ENCODE results near the gene SULT2A1.
"Not testable (repeated sequence)": the region's sequence is repeated elsewhere in the genome, so short reads cannot be mapped to it uniquely, and the experiment has no call there.

The SULT2A1 gene

GRCh38 chr19:47860602-47861297 lies 25.4 kb downstream of the SULT2A1 start:
- no peak for DNase-seq (ENCODE audit: low read depth)
- no peak for TF ChIP-seq CTCF (IDR thresholded peaks at IDR 0.05; ENCODE audit: control insufficient read depth, insufficient read depth, low read depth, low read length, missing control alignments)
- no peak overlapping the region for H3K4me3 ChIP-seq (ENCODE audit: control insufficient read depth, low read depth, low read length)

DNA sequence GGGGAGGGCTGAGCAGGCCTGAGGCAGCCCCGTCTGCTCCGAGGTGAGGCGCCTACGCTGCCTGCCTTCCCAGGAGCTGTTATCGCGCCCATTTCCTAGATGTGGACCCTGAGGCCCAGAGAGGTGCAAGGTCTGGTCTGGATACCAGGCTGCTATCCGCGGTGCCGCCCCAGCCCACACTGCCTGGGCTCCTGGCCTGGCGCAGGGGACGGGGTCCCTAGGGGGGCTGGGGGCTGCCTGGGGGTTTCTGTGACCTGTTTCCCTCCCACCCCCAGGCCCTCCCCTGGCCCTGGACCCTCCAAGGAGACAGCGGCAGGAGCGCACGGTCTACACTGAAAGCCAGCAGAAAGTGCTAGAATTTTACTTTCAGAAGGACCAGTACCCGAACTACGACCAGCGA lies 26.3 kb downstream of the SULT2A1 start:
- H3K4me3 ChIP-seq (ENCODE audit: control insufficient read depth, low read depth, low read length); DNase-seq (ENCODE audit: low read depth): not testable (repeated sequence)

DNA sequence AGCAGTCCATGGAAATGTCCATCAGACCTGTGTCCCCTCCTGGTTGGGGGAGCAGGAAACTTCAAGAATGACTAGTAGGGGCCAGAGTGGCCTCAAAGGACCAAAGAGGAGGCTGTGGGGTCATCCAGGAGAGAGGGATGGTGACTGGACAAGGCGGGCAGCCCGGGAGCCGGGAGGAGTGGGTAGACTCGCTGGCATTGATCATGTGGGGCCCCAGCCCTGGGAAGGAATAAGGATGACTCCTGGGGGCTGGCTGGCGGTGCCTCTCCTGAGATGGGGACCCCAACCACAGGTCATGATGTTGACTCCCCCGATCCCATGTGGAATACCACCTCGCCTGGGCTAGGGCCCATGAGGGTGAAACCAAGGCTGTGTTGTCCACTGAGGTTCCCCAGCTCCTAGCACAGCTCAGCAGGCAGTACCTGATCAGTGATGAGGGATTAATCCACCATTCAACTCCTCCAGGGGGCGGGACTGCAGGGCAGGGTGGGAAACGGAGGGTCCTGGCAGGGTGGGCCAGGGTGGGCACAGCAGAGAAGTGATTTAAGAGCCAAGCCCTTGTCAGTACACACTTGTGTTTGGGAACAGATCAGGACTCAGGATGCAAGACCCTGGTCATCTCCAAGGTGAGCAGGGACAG lies 27.3 kb downstream of the SULT2A1 start, which contains the start of gene TPRX2:
Gene TPRX2 (plus strand): TSS at position 590 of the 640 bp plus-strand sequence. CDS start 12 bp downstream, at position 602.
- DNase-seq (ENCODE audit: low read depth); H3K4me3 ChIP-seq (ENCODE audit: control insufficient read depth, low read depth, low read length): not testable (repeated sequence)

- DNase-seq (ENCODE audit: low read depth); H3K4me3 ChIP-seq (ENCODE audit: control insufficient read depth, low read depth, low read length): not testable (repeated sequence)
Measured at GRCh38 chr19:47858231-47858630, 27.9 kb downstream of the SULT2A1 start.

DNA sequence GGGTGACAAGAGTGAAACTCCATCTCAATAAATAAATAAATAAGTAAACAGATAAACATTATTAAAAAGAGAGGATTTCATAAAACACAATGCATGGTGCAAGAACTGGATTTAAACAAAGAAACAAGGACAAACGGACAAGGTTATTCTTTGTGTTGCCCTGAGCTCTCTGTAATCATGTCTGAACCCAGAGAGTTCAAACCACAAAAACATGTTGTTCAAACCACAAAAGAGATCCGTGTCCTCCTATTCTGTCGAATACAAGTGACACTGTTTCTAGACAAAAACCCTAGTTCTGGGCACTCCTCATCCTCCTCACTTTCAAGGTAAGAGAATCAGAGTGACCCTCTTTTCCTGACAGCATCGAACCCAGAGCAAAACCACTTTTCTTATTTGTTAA lies 31.7 kb downstream of the SULT2A1 start:
- no peak for DNase-seq (ENCODE audit: low read depth)
- no peak for TF ChIP-seq CTCF (IDR thresholded peaks at IDR 0.05; ENCODE audit: control insufficient read depth, insufficient read depth, low read depth, low read length, missing control alignments)
- H3K4me3 ChIP-seq (ENCODE audit: control insufficient read depth, low read depth, low read length), result no peak overlapping the region

- DNase-seq (ENCODE audit: low read depth), result no peak
- no peak for TF ChIP-seq CTCF (IDR thresholded peaks at IDR 0.05; ENCODE audit: control insufficient read depth, insufficient read depth, low read depth, low read length, missing control alignments)
- H3K4me3 ChIP-seq (ENCODE audit: control insufficient read depth, low read depth, low read length), result no peak overlapping the region
Measured at GRCh38 chr19:47853003-47853402, 33.1 kb downstream of the SULT2A1 start.

GRCh38 chr19:47848823-47849473 lies 37.2 kb downstream of the SULT2A1 start:
- TF ChIP-seq CTCF (IDR thresholded peaks at IDR 0.05; ENCODE audit: control insufficient read depth, insufficient read depth, low read depth, low read length, missing control alignments), result peak; percentile 26
- DNase-seq (ENCODE audit: low read depth), result no peak
- no peak overlapping the region for H3K4me3 ChIP-seq (ENCODE audit: control insufficient read depth, low read depth, low read length)

- H3K4me3 ChIP-seq (ENCODE audit: control insufficient read depth, low read depth, low read length), result no peak overlapping the region
- no peak for TF ChIP-seq CTCF (IDR thresholded peaks at IDR 0.05; ENCODE audit: control insufficient read depth, insufficient read depth, low read depth, low read length, missing control alignments)
- DNase-seq (ENCODE audit: low read depth), result no peak
Measured at GRCh38 chr19:47848425-47848822, 37.7 kb downstream of the SULT2A1 start.
